Keratinocyte (primary cell): ENCODE results near the gene PGBD1. TPM values are rescaled to one million over a fixed set of nuclear protein-coding genes. Genes with fewer than 3 reads are reported as not detected.

Experiments
- DNase-seq: peaks from one replicate; pipeline ENCODE4 v3.0.0-alpha.2; 2011; ENCODE audit warnings: low read depth, missing footprints, low spot score
- FAIRE-seq: peaks from 2 replicates; lab custom pipeline; 2011; peaks lifted over from hg19 to GRCh38; lab: Jason Lieb, UNC
- H2AFZ ChIP-seq: 2 replicates; pipeline ENCODE4 v1.6.0; 2012; ENCODE audit warnings: low read length, control low read depth, inconsistent platforms; ENCODE audit not compliant: control insufficient read depth
- H3K27ac ChIP-seq: 2 replicates; pipeline ENCODE4 v1.5.1; 2011; ENCODE audit warnings: low read length; ENCODE audit not compliant: control insufficient read depth, insufficient read depth
- H3K27me3 ChIP-seq: 3 replicates; pipeline ENCODE4 v1.6.0; 2011; ENCODE audit warnings: low read length; ENCODE audit not compliant: control insufficient read depth, insufficient read depth; ENCODE audit errors: extremely low read depth
- H3K36me3 ChIP-seq, 2 experiments: 2 replicates in 1 of 2; 3 replicates in 1 of 2; pipeline ENCODE4 v1.5.1; 2011; ENCODE audit warnings: low read length in 2 of 2, mild to moderate bottlenecking in 1 of 2; ENCODE audit not compliant: control insufficient read depth in 2 of 2, insufficient read depth in 2 of 2; ENCODE audit errors: extremely low read depth in 1 of 2
- H3K4me1 ChIP-seq: 3 replicates; pipeline ENCODE4 v1.5.1; 2011; ENCODE audit warnings: low read length; ENCODE audit not compliant: control insufficient read depth, insufficient read depth; ENCODE audit errors: extremely low read depth
- H3K4me2 ChIP-seq: 3 replicates; pipeline ENCODE4 v1.6.0; 2011; ENCODE audit warnings: low read depth, low read length; ENCODE audit not compliant: control insufficient read depth, insufficient read depth; ENCODE audit errors: extremely low read depth
- H3K4me3 ChIP-seq, 3 experiments: fragments of 200-600 bp in 1 of 3; sonication (generic) in 1 of 3; 2 replicates in 2 of 3; 3 replicates in 1 of 3; pipeline ENCODE4 v1.5.1; 2011 to 2016; ENCODE audit warnings: low read length in 3 of 3, mild to moderate bottlenecking in 3 of 3, control low read depth in 2 of 3, inconsistent platforms in 1 of 3, low read depth in 1 of 3, mixed read lengths in 1 of 3, mixed run types in 1 of 3, moderate library complexity in 1 of 3; ENCODE audit not compliant: control insufficient read depth in 2 of 3, insufficient read depth in 2 of 3; ENCODE audit errors: extremely low read depth in 1 of 3
- H3K79me2 ChIP-seq: 2 replicates; pipeline ENCODE4 v1.6.0; 2012; ENCODE audit warnings: low read length; ENCODE audit not compliant: control insufficient read depth, insufficient read depth
- H3K9ac ChIP-seq: 3 replicates; pipeline ENCODE4 v1.6.0; 2011; ENCODE audit warnings: low read length; ENCODE audit not compliant: control insufficient read depth, insufficient read depth; ENCODE audit errors: extremely low read depth
- H3K9me1 ChIP-seq: 3 replicates; pipeline ENCODE4 v1.6.0; 2011; ENCODE audit warnings: low read length; ENCODE audit not compliant: control insufficient read depth, insufficient read depth; ENCODE audit errors: extremely low read depth
- H3K9me3 ChIP-seq: 2 replicates; pipeline ENCODE4 v1.5.1; 2012; ENCODE audit warnings: low read depth, low read length; ENCODE audit not compliant: control insufficient read depth
- H4K20me1 ChIP-seq: 3 replicates; pipeline ENCODE4 v1.6.0; 2011; ENCODE audit warnings: low read length; ENCODE audit not compliant: control insufficient read depth, insufficient read depth; ENCODE audit errors: extremely low read depth
- CTCF ChIP-seq, 3 experiments: IDR thresholded peaks in 1 of 3; conservative IDR thresholded peaks in 1 of 3; optimal IDR thresholded peaks in 1 of 3; 2 replicates in 2 of 3; 3 replicates in 1 of 3; pipeline versions ENCODE3 to v1.5.1; 2011; ENCODE audit warnings: low read length in 3 of 3, mild to moderate bottlenecking in 3 of 3, moderate library complexity in 2 of 3, control low read depth in 1 of 3, inconsistent platforms in 1 of 3; ENCODE audit not compliant: insufficient read depth in 2 of 3; ENCODE audit errors: extremely low read depth in 1 of 3
- EZH2 ChIP-seq: IDR thresholded peaks from one replicate; pipeline ENCODE4 v1.6.1; 2012; ENCODE audit warnings: inconsistent platforms, mild to moderate bottlenecking, low read length, moderate library complexity
- dilution Hi-C: fragments of 300-500 bp; cut with MboI; formaldehyde crosslinking; loops from one replicate; pipeline ENCODE4 v1.7.0; 2020; ENCODE audit warnings: low sequenced_read_pairs; ENCODE audit not compliant: extremely low pct_ligation_motif_present
- polyA plus RNA-seq, 5 experiments: library from polyadenylated mRNA; depleted of rRNA in 3 of 5; stranded (reverse) in 3 of 5; stranded (forward) in 1 of 5; unstranded in 1 of 5; fragments of >200 nt; gene quantifications; 1 replicate in 1 of 5; 2 replicates in 3 of 5; 3 replicates in 1 of 5; pipeline versions ENCODE4 v1.2.1 to v1.2.3, GENCODE V29; 2011 to 2012; ENCODE audit warnings: missing spikeins in 2 of 5, low read depth in 1 of 5, low replicate concordance in 1 of 5

Gene PGBD1
- polyA plus RNA-seq, 1 donor (not counting 4 experiments of a cell fraction or from before 2014, with no cell fraction given), result 3.1 TPM

- no peak overlapping the region for H3K9ac ChIP-seq
- DNase-seq, result no peak
- no peaks in the 10 kb centered on the region for H3K79me2 ChIP-seq
- H2AFZ ChIP-seq, result no peak overlapping the region
- no peak overlapping the region for H3K4me2 ChIP-seq
- TF ChIP-seq CTCF (optimal IDR thresholded peaks at IDR 0.05 in 1 of 3, IDR thresholded peaks at IDR 0.05 in 1 of 3, conservative IDR thresholded peaks at IDR 0.05 in 1 of 3; ENCODE audit: extremely low read depth in 1 of 3, insufficient read depth in 2 of 3, low read length in 3 of 3), result no peak
- no peak for TF ChIP-seq EZH2
- H4K20me1 ChIP-seq, result no peaks in the 10 kb centered on the region
- H3K4me1 ChIP-seq, result no peaks in the 10 kb centered on the region
- no peaks in the 10 kb centered on the region for H3K27me3 ChIP-seq
- no peak for FAIRE-seq
- H3K9me1 ChIP-seq, result no peaks in the 10 kb centered on the region
- dilution Hi-C loops, result no loop called here
- H3K4me3 ChIP-seq, result no peak overlapping the region
- H3K36me3 ChIP-seq, result peaks cover 3 to 11% of the 10 kb centered on the region in 2 experiments
- no peak overlapping the region for H3K27ac ChIP-seq
- H3K9me3 ChIP-seq, result peaks cover 13% of the 10 kb centered on the region
Observed at GRCh38 chr6:28322661-28323060, 41.3 kb downstream of the PGBD1 start.

GRCh38 chr6:28323813-28324424 is 42.5 kb downstream of the PGBD1 start:
- no peaks in the 10 kb centered on the region for H4K20me1 ChIP-seq
- no peaks in the 10 kb centered on the region for H3K9me1 ChIP-seq
- H3K9ac ChIP-seq, result no peak overlapping the region
- H3K9me3 ChIP-seq, result peaks cover 13% of the 10 kb centered on the region
- no peaks in the 10 kb centered on the region for H3K4me1 ChIP-seq
- TF ChIP-seq CTCF (optimal IDR thresholded peaks at IDR 0.05 in 1 of 3, IDR thresholded peaks at IDR 0.05 in 1 of 3, conservative IDR thresholded peaks at IDR 0.05 in 1 of 3; ENCODE audit: extremely low read depth in 1 of 3, insufficient read depth in 2 of 3, low read length in 3 of 3) (no peak), EZH2 (no peak)
- no peak overlapping the region for H3K4me2 ChIP-seq
- dilution Hi-C loops, result no loop called here
- no peaks in the 10 kb centered on the region for H3K27me3 ChIP-seq
- H2AFZ ChIP-seq, result no peak overlapping the region
- peaks cover 3 to 11% of the 10 kb centered on the region in 2 experiments for H3K36me3 ChIP-seq
- no peak for FAIRE-seq
- H3K4me3 ChIP-seq, result no peak overlapping the region
- no peak for DNase-seq
- no peaks in the 10 kb centered on the region for H3K79me2 ChIP-seq
- no peak overlapping the region for H3K27ac ChIP-seq
